Smooth muscle cell (in vitro differentiated cells): ENCODE results near the gene SMTN. TPM values are rescaled to one million over a fixed set of nuclear protein-coding genes. Genes with fewer than 3 reads are reported as not detected.
A peak's percentile ranks its signal among the peaks of the same experiment; 100 is the strongest.

Source experiments
- DNase-seq: peaks from one replicate; lab custom pipeline; 2025; ENCODE audit not compliant: unreplicated experiment; lab: John Stamatoyannopoulos, UW
- H2AFZ ChIP-seq: fragments of 200-600 bp; sonication (generic); 2 replicates; pipeline ENCODE4 v1.6.0; 2016; ENCODE audit warnings: antibody characterized with exemption, low read depth, mild to moderate bottlenecking
- H3F3A ChIP-seq: fragments of 200-600 bp; sonication (generic); 2 replicates; pipeline ENCODE4 v1.6.0; 2017; ENCODE audit warnings: antibody characterized with exemption, low read depth
- H3K27ac ChIP-seq: fragments of 200-600 bp; sonication (generic); 2 replicates; pipeline ENCODE4 v1.5.1; 2016; ENCODE audit warnings: low read depth, mild to moderate bottlenecking
- H3K27me3 ChIP-seq: fragments of 200-600 bp; sonication (generic); 2 replicates; pipeline ENCODE4 v1.6.1; 2016; ENCODE audit warnings: low read depth, mild to moderate bottlenecking
- H3K36me3 ChIP-seq: fragments of 200-600 bp; sonication (generic); 2 replicates; pipeline ENCODE4 v1.5.1; 2016; ENCODE audit warnings: low read depth
- H3K4me1 ChIP-seq: fragments of 200-600 bp; sonication (generic); 2 replicates; pipeline ENCODE4 v1.5.1; 2016; ENCODE audit warnings: low read depth
- H3K4me2 ChIP-seq: fragments of 200-600 bp; sonication (generic); 2 replicates; pipeline ENCODE4 v1.6.0; 2016; ENCODE audit warnings: mild to moderate bottlenecking
- H3K4me3 ChIP-seq: fragments of 200-600 bp; sonication (generic); 2 replicates; pipeline ENCODE4 v1.5.1; 2016; ENCODE audit warnings: mild to moderate bottlenecking
- H3K79me2 ChIP-seq: fragments of 200-600 bp; sonication (generic); 2 replicates; pipeline ENCODE4 v1.6.0; 2016; ENCODE audit warnings: low read depth, mild to moderate bottlenecking
- H3K9ac ChIP-seq: fragments of 200-600 bp; sonication (generic); 2 replicates; pipeline ENCODE4 v1.6.0; 2016; ENCODE audit warnings: low read depth
- H3K9me3 ChIP-seq: fragments of 200-600 bp; sonication (generic); replicated peaks from 2 replicates; pipeline ENCODE4 v1.5.1; 2016; ENCODE audit warnings: low read depth
- H4K20me1 ChIP-seq: fragments of 200-600 bp; sonication (generic); 2 replicates; pipeline ENCODE4 v1.6.0; 2016; ENCODE audit warnings: low read depth
- WGBS: methylation state at CpG from one replicate; pipeline ENCODE4 v1.1.7; 2016; ENCODE audit warnings: low lambda C conversion rate; 5-methylcytosine and 5-hydroxymethylcytosine counted together
- polyA plus RNA-seq: library from polyadenylated mRNA; unstranded; fragments of >200 nt; fragmentation: Nextera tagmentation; extraction: Ambion mirVana; gene quantifications from 2 replicates; pipeline ENCODE4 v1.2.1, GENCODE V29; 2016
- total RNA-seq: library from RNA; depleted of rRNA; stranded (reverse); fragments of >200 nt; gene quantifications from 2 replicates; pipeline ENCODE4 v1.2.3, GENCODE V29; 2014
- TF ChIP-seq, protein P1 (sequence below): fragments of 200-600 bp; sonication (generic); IDR thresholded peaks from 2 replicates; pipeline ENCODE4 v1.5.1; 2017; ENCODE audit warnings: borderline replicate concordance, mild to moderate bottlenecking, antibody characterized with exemption; ENCODE audit not compliant: insufficient read depth, poor library complexity, severe bottlenecking

The SMTN gene
- total and polyA plus RNA-seq, 2 experiments from 2014 or later = 58.6 to 108 TPM

DNA sequence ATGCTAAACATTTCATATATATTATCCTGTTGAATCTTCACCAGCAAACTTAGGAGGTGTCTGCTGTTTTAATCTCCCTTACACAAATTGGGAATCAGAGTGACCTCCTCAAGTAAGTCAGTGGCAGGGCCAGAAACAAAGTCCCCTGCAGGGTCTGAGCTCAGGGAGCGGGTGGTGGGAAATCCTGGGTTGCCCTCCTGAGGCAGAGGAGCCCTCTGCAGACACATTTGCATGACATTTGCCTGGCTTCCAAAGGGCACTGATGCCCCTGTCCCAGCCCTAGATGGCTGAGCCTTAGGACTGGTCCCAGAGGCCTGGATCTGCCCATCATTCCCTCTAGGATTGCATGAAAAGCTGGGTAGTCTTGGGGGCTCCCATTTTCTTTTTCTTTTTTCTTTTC is 39.5 kb downstream of the SMTN start:
- no peak overlapping the region for H2AFZ ChIP-seq
- DNase-seq = no peak
- no peak overlapping the region for H3K27ac ChIP-seq
- no peaks in the 10 kb centered on the region for H3K27me3 ChIP-seq
- no peaks in the 10 kb centered on the region for H3K36me3 ChIP-seq
- no peaks in the 10 kb centered on the region for H3F3A ChIP-seq
- H3K9me3 ChIP-seq = no peaks in the 10 kb centered on the region
- H4K20me1 ChIP-seq = no peaks in the 10 kb centered on the region
- TF ChIP-seq, protein P1, sequence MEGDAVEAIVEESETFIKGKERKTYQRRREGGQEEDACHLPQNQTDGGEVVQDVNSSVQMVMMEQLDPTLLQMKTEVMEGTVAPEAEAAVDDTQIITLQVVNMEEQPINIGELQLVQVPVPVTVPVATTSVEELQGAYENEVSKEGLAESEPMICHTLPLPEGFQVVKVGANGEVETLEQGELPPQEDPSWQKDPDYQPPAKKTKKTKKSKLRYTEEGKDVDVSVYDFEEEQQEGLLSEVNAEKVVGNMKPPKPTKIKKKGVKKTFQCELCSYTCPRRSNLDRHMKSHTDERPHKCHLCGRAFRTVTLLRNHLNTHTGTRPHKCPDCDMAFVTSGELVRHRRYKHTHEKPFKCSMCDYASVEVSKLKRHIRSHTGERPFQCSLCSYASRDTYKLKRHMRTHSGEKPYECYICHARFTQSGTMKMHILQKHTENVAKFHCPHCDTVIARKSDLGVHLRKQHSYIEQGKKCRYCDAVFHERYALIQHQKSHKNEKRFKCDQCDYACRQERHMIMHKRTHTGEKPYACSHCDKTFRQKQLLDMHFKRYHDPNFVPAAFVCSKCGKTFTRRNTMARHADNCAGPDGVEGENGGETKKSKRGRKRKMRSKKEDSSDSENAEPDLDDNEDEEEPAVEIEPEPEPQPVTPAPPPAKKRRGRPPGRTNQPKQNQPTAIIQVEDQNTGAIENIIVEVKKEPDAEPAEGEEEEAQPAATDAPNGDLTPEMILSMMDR = no peak
- no peak overlapping the region for H3K4me2 ChIP-seq
- no peak overlapping the region for H3K9ac ChIP-seq
- no peaks in the 10 kb centered on the region for H3K79me2 ChIP-seq
- H3K4me3 ChIP-seq = no peak overlapping the region
- WGBS = 100% methylated on average over 1 of the region's 1 CpG
- no peaks in the 10 kb centered on the region for H3K4me1 ChIP-seq

DNA sequence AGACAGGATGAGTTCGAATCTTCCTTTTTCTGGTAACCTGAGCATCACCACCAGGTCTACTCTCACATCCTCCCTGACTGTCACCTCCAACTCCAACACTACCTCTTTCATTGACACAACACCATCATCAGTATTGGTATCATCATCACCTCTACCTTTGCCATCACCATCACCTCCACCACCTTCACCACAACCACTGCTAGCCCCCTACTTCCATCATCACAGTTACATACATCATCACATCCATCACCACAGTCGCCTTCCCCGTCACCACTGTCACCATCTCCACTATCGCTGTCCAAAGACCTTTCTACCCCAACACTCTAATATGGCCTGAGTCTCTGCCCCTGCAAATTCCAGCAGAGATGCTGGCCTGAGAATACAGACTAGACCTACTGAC is 40.3 kb downstream of the SMTN start:
- 95% methylated on average over 4 of the region's 4 CpGs for WGBS
- Histone ChIP-seq H3K4me1 (no peaks in the 10 kb centered on the region), H3K36me3 (no peaks in the 10 kb centered on the region), H3K79me2 (no peaks in the 10 kb centered on the region), H4K20me1 (no peaks in the 10 kb centered on the region), H3K27ac (no peak overlapping the region), H3K9me3 (no peaks in the 10 kb centered on the region), H3F3A (no peaks in the 10 kb centered on the region), H3K9ac (no peak overlapping the region), H3K27me3 (no peaks in the 10 kb centered on the region), H3K4me2 (no peak overlapping the region), H3K4me3 (no peak overlapping the region), H2AFZ (no peak overlapping the region)
- TF ChIP-seq, protein P1 = no peak
- DNase-seq = no peak

DNA sequence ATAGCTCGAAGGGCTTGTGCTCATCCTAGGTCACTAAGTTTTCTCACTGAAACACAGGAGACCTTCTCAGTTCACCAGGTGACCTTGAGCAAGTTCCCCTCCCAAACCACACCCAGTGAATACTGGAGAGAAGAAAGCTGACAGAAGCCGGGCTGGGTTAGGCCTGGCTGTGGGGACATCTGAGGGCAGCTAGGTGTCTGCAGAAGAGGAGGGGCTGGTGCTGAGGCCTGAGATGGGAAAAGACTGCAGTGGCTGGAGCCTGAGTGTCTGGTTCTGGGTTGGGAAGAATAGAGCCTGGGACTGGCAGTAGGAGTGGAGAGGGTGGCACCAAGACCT is 41.0 kb downstream of the SMTN start:
- no peak overlapping the region for H3K9ac ChIP-seq
- no peaks in the 10 kb centered on the region for H3K36me3 ChIP-seq
- no peak overlapping the region for H3K4me3 ChIP-seq
- no peaks in the 10 kb centered on the region for H3F3A ChIP-seq
- 83% methylated on average over 2 of the region's 2 CpGs for WGBS
- no peaks in the 10 kb centered on the region for H3K9me3 ChIP-seq
- no peak for DNase-seq
- H2AFZ ChIP-seq = no peak overlapping the region
- H3K27me3 ChIP-seq = no peaks in the 10 kb centered on the region
- no peaks in the 10 kb centered on the region for H4K20me1 ChIP-seq
- H3K79me2 ChIP-seq = no peaks in the 10 kb centered on the region
- no peak overlapping the region for H3K27ac ChIP-seq
- H3K4me2 ChIP-seq = no peak overlapping the region
- no peaks in the 10 kb centered on the region for H3K4me1 ChIP-seq
- TF ChIP-seq, protein P1 = no peak

DNA sequence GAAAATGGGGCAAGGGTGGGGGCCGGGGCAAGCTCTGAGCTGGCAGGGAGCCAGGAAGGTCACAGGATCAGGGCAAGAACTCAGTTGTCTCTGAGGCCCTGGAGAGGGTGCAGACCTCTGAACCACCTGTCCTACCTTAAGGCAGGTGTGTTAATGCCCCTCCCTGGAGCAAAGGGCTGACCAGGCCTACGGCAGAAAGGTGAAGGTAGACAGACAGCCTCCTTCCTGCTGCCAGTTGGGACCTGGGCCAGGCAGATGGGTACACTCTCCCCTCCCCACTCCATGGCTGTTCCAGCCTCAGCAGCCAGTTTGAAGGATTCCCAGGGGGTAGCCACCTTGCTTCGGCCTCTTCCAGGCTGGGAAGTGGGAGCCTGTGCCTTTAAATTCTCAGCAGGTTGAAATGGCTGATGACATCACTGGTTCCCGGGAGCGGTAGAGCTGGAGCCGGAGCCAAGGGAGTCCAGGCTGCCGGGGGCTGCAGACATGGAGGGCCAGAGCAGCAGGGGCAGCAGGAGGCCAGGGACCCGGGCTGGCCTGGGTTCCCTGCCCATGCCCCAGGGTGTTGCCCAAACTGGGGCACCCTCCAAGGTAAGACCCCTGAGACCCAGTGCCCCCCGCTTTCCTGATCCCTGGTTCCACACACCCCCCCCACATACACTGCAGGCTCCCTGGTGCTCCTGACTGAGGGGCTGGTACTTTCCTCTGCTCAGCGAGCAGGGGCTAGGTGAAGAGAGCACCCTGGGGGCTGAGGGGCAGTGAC is 41.6 kb downstream of the SMTN start, which contains the start of gene INPP5J:
INPP5J (plus strand) TSS at position 435 of the 760 bp plus-strand sequence; CDS start at position 484, 49 bp downstream.
- H3K9ac ChIP-seq = peak within 1 kb of the TSS; percentile 30
- no peaks in the 10 kb centered on the region for H4K20me1 ChIP-seq
- WGBS = 30% methylated on average over 10 of the region's 10 CpGs
- H3F3A ChIP-seq = no peaks in the 10 kb centered on the region
- H2AFZ ChIP-seq = peak within 1 kb of the TSS; percentile 50
- H3K4me3 ChIP-seq = peak within 1 kb of the TSS; percentile 46
- no peak for DNase-seq
- H3K4me2 ChIP-seq = peak within 1 kb of the TSS; percentile 83
- no peak within 1 kb of the TSS for H3K27ac ChIP-seq
- no peaks in the 10 kb centered on the region for H3K36me3 ChIP-seq
- H3K27me3 ChIP-seq = no peaks in the 10 kb centered on the region
- H3K79me2 ChIP-seq = no peaks in the 10 kb centered on the region
- no peaks in the 10 kb centered on the region for H3K4me1 ChIP-seq
- TF ChIP-seq, protein P1 = no peak
- no peaks in the 10 kb centered on the region for H3K9me3 ChIP-seq
